Stimulated activated CD4-positive, alpha-beta T cell treated with anti-CD3 and anti-CD28 coated beads, Interleukin-15, amount 100 ng/mL, for 48 hours (primary cell): Measurements from ENCODE around the gene USP12.

ENCODE experiments used
- DNase-seq, 2 donors: peaks; one replicate each; pipeline ENCODE4 v3.0.0-alpha.2; 2020; ENCODE audit warnings: low read depth in 2 of 2

The USP12 gene

GRCh38 chr13:27183561-27184147 lies 12.0 kb upstream of the USP12 start:
- DNase-seq = no peak

- DNase-seq = no peak
Measured at GRCh38 chr13:27182844-27183497, 11.4 kb upstream of the USP12 start.

GRCh38 chr13:27182054-27182453 lies 10.4 kb upstream of the USP12 start:
- no peak for DNase-seq

DNA sequence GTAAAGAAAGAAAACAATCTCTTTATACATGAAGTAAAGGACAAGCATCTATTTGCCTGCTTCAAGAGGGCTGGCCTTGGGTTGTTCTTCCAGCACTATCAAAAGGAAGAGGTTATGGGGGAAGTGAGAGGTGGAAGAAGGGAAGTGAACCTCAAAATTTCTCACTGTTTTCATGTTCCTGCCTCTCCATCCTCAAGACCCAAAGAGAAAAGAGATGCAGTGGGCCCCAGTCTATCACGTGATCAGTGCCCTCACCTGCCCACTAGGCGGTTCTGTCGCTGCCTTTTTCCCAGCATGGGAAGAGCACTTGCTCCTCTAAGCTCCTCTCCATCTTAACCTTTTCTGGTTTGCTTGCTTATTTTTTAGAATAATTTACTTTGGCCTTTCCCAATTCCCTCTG lies 6.2 kb upstream of the USP12 start:
- no peak for DNase-seq

GRCh38 chr13:27176470-27177410 lies 5.1 kb upstream of the USP12 start:
- DNase-seq = no peak

DNA sequence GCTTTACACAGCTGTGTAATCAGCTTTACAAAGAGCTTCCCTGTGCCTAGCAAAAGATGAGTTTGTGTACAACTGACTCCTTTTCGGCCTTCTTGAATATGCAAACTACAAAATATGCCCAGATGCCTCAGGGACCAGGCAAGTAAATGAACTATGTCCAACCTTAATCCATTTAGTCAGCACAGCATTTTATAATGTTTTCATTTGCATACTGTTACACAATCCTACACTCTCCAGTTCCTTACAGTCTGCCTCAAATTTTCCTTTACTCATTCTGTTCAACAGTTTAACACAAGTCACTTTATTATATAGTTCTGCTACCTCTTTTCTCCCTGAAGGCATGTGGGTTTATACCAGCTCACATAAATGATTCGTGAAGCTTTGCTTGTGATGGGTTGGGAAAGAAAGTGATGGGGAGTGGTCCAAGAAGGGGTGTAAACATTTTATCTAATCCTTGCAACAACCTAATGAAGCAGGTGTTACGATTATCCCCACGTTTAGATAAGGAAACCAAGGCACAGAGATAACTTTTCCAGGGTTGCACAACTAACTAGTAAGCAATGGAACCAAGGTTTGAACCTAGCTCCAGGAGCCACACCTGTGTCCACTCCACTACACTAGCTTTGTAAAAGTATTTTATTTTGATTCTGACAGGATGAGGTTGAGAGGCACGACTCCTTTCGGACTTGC lies 3.3 kb upstream of the USP12 start:
- DNase-seq = no peak

DNA sequence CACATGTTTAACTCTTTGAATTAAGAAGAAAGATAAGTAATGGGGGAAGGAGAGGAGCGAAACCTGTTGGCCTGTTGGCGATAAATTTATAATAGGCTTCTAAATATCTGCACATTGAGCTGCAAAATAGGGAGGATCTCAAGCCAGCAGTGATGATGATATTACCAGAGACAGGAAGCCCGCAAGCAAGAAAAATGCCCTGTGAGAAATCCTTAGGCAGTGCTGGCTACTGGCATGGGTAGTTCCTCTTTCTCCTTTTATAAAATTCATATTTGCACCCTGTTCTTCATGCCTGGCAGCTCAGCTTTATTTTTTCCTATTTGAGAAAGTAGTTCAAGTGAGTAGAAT lies 858 bp upstream of the USP12 start:
- no peak for DNase-seq

DNA sequence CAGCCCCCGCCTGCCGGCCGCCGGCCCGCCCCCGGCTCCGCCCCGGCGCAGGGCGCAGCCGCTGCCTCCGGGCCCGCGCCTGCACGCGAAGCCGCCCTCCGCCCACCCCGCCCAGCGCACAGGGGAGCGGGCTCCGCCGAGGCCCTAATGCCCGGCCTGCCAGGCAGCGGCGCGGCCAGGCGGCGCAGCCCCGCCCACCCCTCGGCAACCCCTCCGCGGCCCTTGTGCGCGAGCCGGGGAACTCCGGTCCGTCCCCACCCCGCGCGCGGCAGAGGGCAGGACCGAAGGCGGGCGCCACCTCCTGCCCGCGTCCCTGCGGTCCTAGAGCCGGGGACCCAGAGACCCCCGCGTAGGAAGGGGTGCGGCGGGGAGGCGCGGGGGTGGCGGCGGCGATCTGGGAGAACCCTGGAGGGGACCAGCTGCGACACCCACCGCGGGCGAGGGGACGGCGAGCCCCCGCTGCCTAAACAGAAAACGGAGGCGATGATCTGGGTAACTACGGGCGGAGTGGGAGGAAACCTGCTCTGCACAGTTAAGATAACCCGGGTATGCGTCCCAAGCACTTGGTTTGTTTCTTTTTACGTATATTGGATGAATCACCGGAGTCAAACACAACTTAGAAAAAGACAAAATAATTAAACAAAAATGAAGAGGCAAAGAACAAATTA lies 350 bp upstream of the USP12 start:
- peak; percentile 77 to 83 for DNase-seq

DNA sequence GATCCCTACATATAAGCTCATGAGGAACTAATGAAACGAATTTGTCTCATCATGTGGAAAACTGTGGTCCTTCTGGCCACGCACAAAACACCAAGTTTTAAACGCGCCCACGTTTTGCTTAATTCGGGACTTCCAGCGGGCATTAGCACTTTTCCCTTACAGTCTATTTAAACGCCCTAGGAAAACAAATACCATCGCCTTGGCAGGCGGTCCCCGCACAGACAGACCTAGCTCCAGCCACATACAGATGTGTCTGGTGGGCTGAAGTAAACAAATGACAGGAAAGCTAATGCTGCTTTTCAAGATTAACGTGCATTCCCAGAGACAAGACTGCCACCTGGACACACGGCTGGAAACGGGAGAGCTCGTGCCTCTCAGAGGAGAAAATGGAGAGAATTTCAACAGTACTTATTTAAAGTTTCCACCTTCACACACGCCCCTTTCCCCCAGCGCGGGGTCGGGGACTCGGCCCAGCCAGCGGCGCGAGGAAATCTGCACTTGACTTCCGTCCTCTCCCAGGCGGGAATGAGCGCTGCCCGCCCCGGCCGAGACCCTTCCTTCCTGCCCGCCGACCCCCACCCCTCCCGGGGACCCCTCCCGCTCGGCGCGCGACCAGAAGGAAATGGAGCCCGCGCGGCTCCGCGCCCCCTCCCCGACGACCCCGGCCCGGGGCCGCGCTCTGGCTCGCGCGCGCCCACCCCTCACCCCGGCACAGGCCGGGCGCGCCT lies 931 bp downstream of the USP12 start:
- DNase-seq = no peak

GRCh38 chr13:27170221-27170515 lies 1.4 kb downstream of the USP12 start:
- DNase-seq = no peak

DNA sequence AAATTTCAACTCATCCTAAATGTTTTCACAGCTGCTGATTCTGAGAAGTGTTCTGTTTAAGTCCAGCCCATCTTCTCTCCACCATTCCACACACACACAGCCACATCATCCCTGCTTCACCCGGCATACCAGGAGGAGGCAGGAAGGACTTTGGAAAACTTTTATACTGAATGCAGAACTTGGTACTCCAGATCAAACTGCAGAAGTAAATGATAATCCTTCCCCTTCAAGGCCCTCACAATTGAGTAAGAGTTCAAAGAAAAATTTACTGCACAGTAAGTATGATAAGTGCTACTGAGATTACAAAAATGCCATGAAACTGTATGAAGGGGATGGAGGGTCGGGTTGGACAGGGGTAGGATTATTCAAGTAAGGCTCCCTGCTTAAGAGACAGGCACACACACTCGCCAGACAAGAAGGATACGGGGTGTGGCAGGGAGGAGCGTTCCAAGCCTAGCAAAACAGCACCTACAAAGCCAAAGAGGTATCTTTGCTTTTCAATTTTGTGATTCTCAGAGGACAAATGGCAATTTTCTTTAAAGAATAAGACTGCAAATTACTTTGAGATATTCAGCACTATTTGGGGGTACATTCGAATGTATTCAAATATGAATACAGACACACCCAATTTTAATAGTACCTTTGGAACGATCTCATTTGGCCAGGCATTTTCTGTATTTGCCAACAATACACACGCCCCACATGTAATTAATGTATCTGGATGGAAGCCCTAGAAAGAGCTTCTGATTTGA lies 2.5 kb downstream of the USP12 start:
- no peak for DNase-seq

- no peak for DNase-seq
Measured at GRCh38 chr13:27168086-27168485, 3.5 kb downstream of the USP12 start.

DNA sequence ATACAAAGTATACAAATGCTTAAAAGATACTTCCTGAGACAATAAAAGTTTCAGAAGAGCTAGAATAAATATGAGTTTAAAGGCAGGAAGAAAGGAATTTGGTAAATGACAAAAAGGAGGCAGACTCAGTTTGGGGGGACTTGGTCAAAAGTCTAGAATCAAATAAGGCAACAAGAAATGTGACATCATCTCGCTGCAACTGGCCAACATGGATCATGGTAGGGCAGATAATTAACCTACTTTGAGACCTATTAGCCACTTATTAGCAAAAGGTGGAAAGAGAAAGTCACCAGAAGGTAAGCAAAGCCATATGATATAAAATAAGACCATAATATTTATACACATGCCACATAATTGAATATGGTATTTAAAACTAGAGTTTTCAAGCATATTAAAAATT lies 5.3 kb downstream of the USP12 start:
- no peak for DNase-seq

DNA sequence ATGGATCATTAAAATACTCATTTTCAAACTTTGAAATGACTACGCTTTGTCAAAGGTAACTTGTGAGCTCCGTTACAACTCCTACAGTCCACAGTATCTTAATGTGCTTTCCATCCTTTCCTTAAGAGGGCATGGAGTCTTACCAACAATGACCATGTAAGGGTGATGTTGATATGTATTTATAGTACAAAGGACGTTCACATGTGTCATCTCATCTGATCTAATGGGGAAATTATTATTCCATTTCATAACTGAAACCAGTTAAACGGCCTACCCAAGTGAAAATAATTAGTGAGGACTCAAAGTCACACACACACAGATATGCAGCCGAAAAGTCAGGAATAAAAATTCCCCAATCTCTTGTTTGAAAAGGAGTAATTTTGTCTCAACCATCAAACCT lies 9.6 kb downstream of the USP12 start:
- no peak for DNase-seq

GRCh38 chr13:27161423-27161822 lies 10.2 kb downstream of the USP12 start:
- no peak for DNase-seq

DNA sequence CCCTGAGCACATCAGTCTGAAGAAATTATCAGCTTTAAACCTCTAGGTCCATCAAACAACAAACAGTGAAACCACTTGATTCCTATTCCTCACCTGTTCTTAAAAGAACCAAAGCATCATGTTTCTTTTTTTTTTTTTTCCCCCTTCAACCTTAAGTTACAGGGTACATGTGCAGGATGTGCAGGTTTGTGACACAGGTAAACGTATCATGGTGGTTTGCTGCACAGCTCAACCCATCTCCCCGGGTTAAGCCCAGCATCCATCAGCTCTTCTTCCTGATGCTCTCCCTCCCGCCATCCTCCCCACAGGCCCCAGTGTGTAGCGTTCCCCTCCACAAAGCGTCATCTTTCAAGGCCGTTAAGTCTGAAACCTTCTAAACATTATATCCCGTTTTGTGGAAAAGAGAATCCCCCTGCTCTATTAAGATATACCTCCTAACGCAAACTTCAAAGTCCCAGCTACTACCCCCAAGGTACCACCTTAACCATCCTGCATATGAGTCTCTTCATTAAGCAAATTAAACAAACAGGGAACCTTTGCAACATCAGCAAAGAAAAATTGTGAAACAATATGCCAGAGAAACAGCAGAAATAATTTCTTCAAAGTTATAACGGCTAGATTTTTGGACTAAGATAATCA lies 10.8 kb downstream of the USP12 start:
- no peak for DNase-seq

GRCh38 chr13:27159806-27160563 lies 11.6 kb downstream of the USP12 start:
- DNase-seq = no peak

DNA sequence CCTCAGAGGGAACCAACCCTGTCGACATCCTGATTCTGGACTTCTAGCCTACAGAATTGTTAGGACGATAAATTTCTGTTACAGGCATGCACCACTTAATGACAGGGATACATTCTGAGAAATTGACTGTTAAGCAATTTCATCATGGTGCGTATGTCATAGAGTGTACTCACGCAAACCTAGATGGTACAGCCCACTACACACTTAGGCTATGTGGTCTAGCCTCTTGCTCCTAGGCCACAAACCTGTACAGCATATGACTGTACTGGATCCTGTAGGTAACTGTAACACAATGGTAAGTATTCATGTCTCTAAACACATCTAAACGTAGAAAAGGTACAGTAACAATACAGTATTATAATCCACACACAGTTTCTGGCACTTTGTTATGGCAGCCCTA lies 13.3 kb downstream of the USP12 start:
- DNase-seq = no peak
